Measurements from ENCODE around the gene PLCH1.
A peak's percentile ranks its signal among the peaks of the same experiment; 100 is the strongest.

The PLCH1 gene

GRCh38 chr3:155411500-155412223 lies 333.2 kb downstream of the PLCH1 start:
- Histone ChIP-seq H2BK15ac (replicated peaks; ENCODE audit: low read depth) (no peak overlapping the region), H2BK5ac (ENCODE audit: low read length) (no peak overlapping the region), H3K79me2 (ENCODE audit: control insufficient read depth, insufficient read depth, low read length) (no peaks in the 10 kb centered on the region), H3K18ac (ENCODE audit: low read length) (no peak overlapping the region), H2AK5ac (ENCODE audit: low read length) (peak overlapping the region; percentile 48), H3K56ac (ENCODE audit: low read length) (no peak overlapping the region), H3K27me3 (ENCODE audit: insufficient read depth, low read length, poor library complexity) (no peaks in the 10 kb centered on the region), H4K8ac (ENCODE audit: low read depth, low read length) (no peak overlapping the region), H3K4me3 (ENCODE audit: low read length) (no peak overlapping the region), H3K4ac (ENCODE audit: low read depth, low read length) (no peak overlapping the region), H3K27ac (ENCODE audit: low read depth, low read length) (no peak overlapping the region), H3K23ac (ENCODE audit: low read length) (no peak overlapping the region), H3K4me1 (ENCODE audit: control insufficient read depth, low read depth, low read length) (peaks cover 11% of the 10 kb centered on the region), H2BK120ac (ENCODE audit: low read depth, low read length) (peak overlapping the region; percentile 39), H4K5ac (ENCODE audit: low read length) (no peak overlapping the region), H3K36me3 (ENCODE audit: control insufficient read depth, insufficient read depth, low read length) (no peaks in the 10 kb centered on the region), H3K79me1 (ENCODE audit: low read length) (no peaks in the 10 kb centered on the region), H3K4me2 (ENCODE audit: low read length) (no peak overlapping the region), H3K9ac (ENCODE audit: low read length) (no peak overlapping the region)
- peak; percentile 37 for DNase-seq
- no CpG with 5 or more reads among the region's 5 CpGs for WGBS (ENCODE audit: extremely low coverage, insufficient coverage, low lambda C conversion rate)

- Histone ChIP-seq H2BK5ac (ENCODE audit: low read length) (no peak overlapping the region), H3K4ac (ENCODE audit: low read depth, low read length) (no peak overlapping the region), H4K5ac (ENCODE audit: low read length) (no peak overlapping the region), H3K18ac (ENCODE audit: low read length) (no peak overlapping the region), H3K4me3 (ENCODE audit: low read length) (no peak overlapping the region), H3K36me3 (ENCODE audit: control insufficient read depth, insufficient read depth, low read length) (no peaks in the 10 kb centered on the region), H3K4me2 (ENCODE audit: low read length) (no peak overlapping the region), H3K9ac (ENCODE audit: low read length) (no peak overlapping the region), H3K23ac (ENCODE audit: low read length) (no peak overlapping the region), H3K79me1 (ENCODE audit: low read length) (no peaks in the 10 kb centered on the region), H2BK120ac (ENCODE audit: low read depth, low read length) (no peak overlapping the region), H3K56ac (ENCODE audit: low read length) (no peak overlapping the region), H3K79me2 (ENCODE audit: control insufficient read depth, insufficient read depth, low read length) (no peaks in the 10 kb centered on the region), H2AK5ac (ENCODE audit: low read length) (no peak overlapping the region), H3K27ac (ENCODE audit: low read depth, low read length) (no peak overlapping the region), H4K8ac (ENCODE audit: low read depth, low read length) (no peak overlapping the region), H2BK15ac (replicated peaks; ENCODE audit: low read depth) (no peak overlapping the region), H3K27me3 (ENCODE audit: insufficient read depth, low read length, poor library complexity) (no peaks in the 10 kb centered on the region), H3K4me1 (ENCODE audit: control insufficient read depth, low read depth, low read length) (peaks cover 11% of the 10 kb centered on the region)
- DNase-seq: peak; percentile 54
Observed at GRCh38 chr3:155409336-155409735, 335.5 kb downstream of the PLCH1 start.

- peak overlapping the region; percentile 28 for H2BK120ac ChIP-seq (ENCODE audit: low read depth, low read length)
- H3K23ac ChIP-seq (ENCODE audit: low read length): no peak overlapping the region
Observed at GRCh38 chr3:155407971-155408370, 336.9 kb downstream of the PLCH1 start.

GRCh38 chr3:155407331-155407730 lies 337.5 kb downstream of the PLCH1 start:
- no peak for DNase-seq
- no peak overlapping the region for H3K4ac ChIP-seq (ENCODE audit: low read depth, low read length)
- no CpG with 5 or more reads among the region's 1 CpG for WGBS (ENCODE audit: extremely low coverage, insufficient coverage, low lambda C conversion rate)
- H3K56ac ChIP-seq (ENCODE audit: low read length): no peak overlapping the region
- H3K27ac ChIP-seq (ENCODE audit: low read depth, low read length): no peak overlapping the region
- no peak overlapping the region for H2AK5ac ChIP-seq (ENCODE audit: low read length)
- peaks cover 6% of the 10 kb centered on the region for H3K4me1 ChIP-seq (ENCODE audit: control insufficient read depth, low read depth, low read length)
- H3K27me3 ChIP-seq (ENCODE audit: insufficient read depth, low read length, poor library complexity): no peaks in the 10 kb centered on the region
- peak overlapping the region; percentile 36 for H2BK15ac ChIP-seq (replicated peaks; ENCODE audit: low read depth)
- no peak overlapping the region for H4K5ac ChIP-seq (ENCODE audit: low read length)
- H2BK120ac ChIP-seq (ENCODE audit: low read depth, low read length): no peak overlapping the region
- H4K8ac ChIP-seq (ENCODE audit: low read depth, low read length): no peak overlapping the region
- H3K23ac ChIP-seq (ENCODE audit: low read length): no peak overlapping the region
- H3K79me2 ChIP-seq (ENCODE audit: control insufficient read depth, insufficient read depth, low read length): no peaks in the 10 kb centered on the region
- H3K4me2 ChIP-seq (ENCODE audit: low read length): no peak overlapping the region
- H3K4me3 ChIP-seq (ENCODE audit: low read length): no peak overlapping the region
- no peak overlapping the region for H3K18ac ChIP-seq (ENCODE audit: low read length)
- no peaks in the 10 kb centered on the region for H3K79me1 ChIP-seq (ENCODE audit: low read length)
- no peaks in the 10 kb centered on the region for H3K36me3 ChIP-seq (ENCODE audit: control insufficient read depth, insufficient read depth, low read length)
- H2BK5ac ChIP-seq (ENCODE audit: low read length): no peak overlapping the region
- H3K9ac ChIP-seq (ENCODE audit: low read length): no peak overlapping the region

More at GRCh38 chr3:155407971-155408370, 336.9 kb downstream of the PLCH1 start:
- H3K4me1 ChIP-seq (ENCODE audit: control insufficient read depth, low read depth, low read length): peaks cover 6% of the 10 kb centered on the region
- no peak overlapping the region for H3K4me2 ChIP-seq (ENCODE audit: low read length)
- no peak overlapping the region for H2BK15ac ChIP-seq (replicated peaks; ENCODE audit: low read depth)
- H3K36me3 ChIP-seq (ENCODE audit: control insufficient read depth, insufficient read depth, low read length): no peaks in the 10 kb centered on the region
- no peak overlapping the region for H4K5ac ChIP-seq (ENCODE audit: low read length)
- no peak overlapping the region for H3K9ac ChIP-seq (ENCODE audit: low read length)
- H3K27ac ChIP-seq (ENCODE audit: low read depth, low read length): no peak overlapping the region
- no peak overlapping the region for H3K4ac ChIP-seq (ENCODE audit: low read depth, low read length)
- no peak overlapping the region for H3K18ac ChIP-seq (ENCODE audit: low read length)
- WGBS (ENCODE audit: extremely low coverage, insufficient coverage, low lambda C conversion rate): no CpG with 5 or more reads among the region's 3 CpGs
- no peak for DNase-seq
- H3K56ac ChIP-seq (ENCODE audit: low read length): no peak overlapping the region
- no peak overlapping the region for H4K8ac ChIP-seq (ENCODE audit: low read depth, low read length)
- H2BK5ac ChIP-seq (ENCODE audit: low read length): no peak overlapping the region
- no peaks in the 10 kb centered on the region for H3K79me2 ChIP-seq (ENCODE audit: control insufficient read depth, insufficient read depth, low read length)
- H2AK5ac ChIP-seq (ENCODE audit: low read length): no peak overlapping the region
- no peaks in the 10 kb centered on the region for H3K27me3 ChIP-seq (ENCODE audit: insufficient read depth, low read length, poor library complexity)
- H3K79me1 ChIP-seq (ENCODE audit: low read length): no peaks in the 10 kb centered on the region
- no peak overlapping the region for H3K4me3 ChIP-seq (ENCODE audit: low read length)

GRCh38 chr3:155404486-155404885 lies 340.4 kb downstream of the PLCH1 start:
- Histone ChIP-seq H2BK120ac (ENCODE audit: low read depth, low read length) (no peak overlapping the region), H3K4ac (ENCODE audit: low read depth, low read length) (no peak overlapping the region), H3K4me3 (ENCODE audit: low read length) (no peak overlapping the region), H3K56ac (ENCODE audit: low read length) (no peak overlapping the region), H3K9ac (ENCODE audit: low read length) (no peak overlapping the region), H3K79me2 (ENCODE audit: control insufficient read depth, insufficient read depth, low read length) (no peaks in the 10 kb centered on the region), H3K27ac (ENCODE audit: low read depth, low read length) (no peak overlapping the region), H4K5ac (ENCODE audit: low read length) (no peak overlapping the region), H3K18ac (ENCODE audit: low read length) (no peak overlapping the region), H3K36me3 (ENCODE audit: control insufficient read depth, insufficient read depth, low read length) (no peaks in the 10 kb centered on the region), H4K8ac (ENCODE audit: low read depth, low read length) (no peak overlapping the region), H3K4me2 (ENCODE audit: low read length) (no peak overlapping the region), H3K4me1 (ENCODE audit: control insufficient read depth, low read depth, low read length) (peaks cover 2% of the 10 kb centered on the region), H2AK5ac (ENCODE audit: low read length) (no peak overlapping the region), H2BK15ac (replicated peaks; ENCODE audit: low read depth) (no peak overlapping the region), H3K79me1 (ENCODE audit: low read length) (no peaks in the 10 kb centered on the region), H3K27me3 (ENCODE audit: insufficient read depth, low read length, poor library complexity) (no peaks in the 10 kb centered on the region), H2BK5ac (ENCODE audit: low read length) (no peak overlapping the region), H3K23ac (ENCODE audit: low read length) (peak overlapping the region; percentile 18)
- WGBS (ENCODE audit: extremely low coverage, insufficient coverage, low lambda C conversion rate): no CpG with 5 or more reads among the region's 1 CpG
- no peak for DNase-seq

- no peak overlapping the region for H2BK5ac ChIP-seq (ENCODE audit: low read length)
Observed at GRCh38 chr3:155402656-155403055, 342.2 kb downstream of the PLCH1 start.

More at GRCh38 chr3:155402656-155403055, 342.2 kb downstream of the PLCH1 start:
- Histone ChIP-seq H3K56ac (ENCODE audit: low read length) (no peak overlapping the region), H3K9ac (ENCODE audit: low read length) (no peak overlapping the region), H3K4me1 (ENCODE audit: control insufficient read depth, low read depth, low read length) (no peaks in the 10 kb centered on the region), H4K8ac (ENCODE audit: low read depth, low read length) (no peak overlapping the region), H3K4ac (ENCODE audit: low read depth, low read length) (no peak overlapping the region), H2BK15ac (replicated peaks; ENCODE audit: low read depth) (no peak overlapping the region), H3K4me3 (ENCODE audit: low read length) (no peak overlapping the region), H3K23ac (ENCODE audit: low read length) (no peak overlapping the region), H2BK120ac (ENCODE audit: low read depth, low read length) (no peak overlapping the region), H3K79me1 (ENCODE audit: low read length) (no peaks in the 10 kb centered on the region), H2AK5ac (ENCODE audit: low read length) (no peak overlapping the region), H3K27ac (ENCODE audit: low read depth, low read length) (no peak overlapping the region), H3K79me2 (ENCODE audit: control insufficient read depth, insufficient read depth, low read length) (no peaks in the 10 kb centered on the region), H3K18ac (ENCODE audit: low read length) (no peak overlapping the region), H4K5ac (ENCODE audit: low read length) (no peak overlapping the region), H3K27me3 (ENCODE audit: insufficient read depth, low read length, poor library complexity) (no peaks in the 10 kb centered on the region), H3K4me2 (ENCODE audit: low read length) (no peak overlapping the region), H3K36me3 (ENCODE audit: control insufficient read depth, insufficient read depth, low read length) (no peaks in the 10 kb centered on the region)
- no peak for DNase-seq
